Prostate gland (tissue), 2 donors: ENCODE results near the gene FCHO1. TPM values are rescaled to one million over a fixed set of nuclear protein-coding genes. Genes with fewer than 3 reads are reported as not detected.

Experiments
- DNase-seq: peaks from one replicate; pipeline ENCODE4 v3.0.0-alpha.2; 2019; ENCODE audit warnings: low spot score
- H3K27ac ChIP-seq, 2 donors: fragments of 200-600 bp; sonication (generic); 2 replicates each; pipeline ENCODE4 v1.5.1; 2017 to 2019
- H3K27me3 ChIP-seq: fragments of 200-600 bp; sonication (generic); replicated peaks from 2 replicates; pipeline ENCODE4 v1.5.1; 2019; ENCODE audit not compliant: insufficient read depth
- H3K36me3 ChIP-seq, 2 donors: fragments of 200-600 bp; sonication (generic); 1 replicate in 1 of 2; 2 replicates in 1 of 2; pipeline versions ENCODE4 v1.5.1 to v1.8.1; 2017 to 2019
- H3K4me1 ChIP-seq: fragments of 200-600 bp; sonication (generic); replicated peaks from 2 replicates; pipeline ENCODE4 v1.5.1; 2019
- H3K4me3 ChIP-seq, 2 donors: fragments of 200-600 bp; sonication (generic); 2 replicates each; pipeline ENCODE4 v1.5.1; 2017 to 2019
- H3K9me3 ChIP-seq: fragments of 200-600 bp; sonication (generic); 2 replicates; pipeline ENCODE4 v1.5.1; 2017
- CTCF ChIP-seq, 4 experiments: fragments of 200-600 bp in 2 of 4; fragments of 450-650 bp in 2 of 4; sonication (generic) in 2 of 4; IDR thresholded peaks; 1 replicate in 3 of 4; 2 replicates in 1 of 4; pipeline ENCODE4 v1.5.1; 2016 to 2019; ENCODE audit warnings: antibody characterized with exemption in 4 of 4, mild to moderate bottlenecking in 2 of 4, moderate library complexity in 2 of 4
- POLR2A ChIP-seq: fragments of 450-650 bp; IDR thresholded peaks from one replicate; pipeline ENCODE4 v1.6.1; 2016; ENCODE audit warnings: antibody characterized with exemption, mild to moderate bottlenecking
- POLR2AphosphoS5 ChIP-seq: sonication (generic); formaldehyde crosslinking; IDR thresholded peaks from one replicate; pipeline ENCODE4 v1.6.1; 2017; ENCODE audit warnings: antibody characterized with exemption
- WGBS: methylation state at CpG from one replicate; pipeline ENCODE4 v1.1.5; 2018; 5-methylcytosine and 5-hydroxymethylcytosine counted together
- intact Hi-C: fragments of 100-400 bp; cut with DNase I; formaldehyde crosslinking; loops from one replicate; pipeline ENCODE4 v1.14.2; 2022
- total RNA-seq, 2 donors: library from RNA; depleted of rRNA; stranded (reverse); fragments of >200 nt; gene quantifications; one replicate each; pipeline ENCODE4 v1.1.0, GENCODE V29; 2016

FCHO1 gene
- total RNA-seq, 2 donors from 2014 or later: 1.3 to 10.7 TPM

- no peak for TF ChIP-seq POLR2A
- no peak for TF ChIP-seq CTCF (IDR thresholded peaks at IDR 0.05)
- no peak for TF ChIP-seq POLR2AphosphoS5
- no peaks in the 10 kb centered on the region for H3K27me3 ChIP-seq
- no peak overlapping the region for H3K27ac ChIP-seq
- no peak for DNase-seq
- peaks cover 5% of the 10 kb centered on the region for H3K4me1 ChIP-seq
- 81% methylated on average over 21 of the region's 21 CpGs for WGBS
- intact Hi-C loops: no loop called here
- H3K36me3 ChIP-seq: peaks cover 0 to 19% of the 10 kb centered on the region in 2 donors
- H3K9me3 ChIP-seq: no peaks in the 10 kb centered on the region
- H3K4me3 ChIP-seq: no peak overlapping the region
Observed at GRCh38 chr19:17725422-17726078, 25.7 kb upstream of the FCHO1 start.

GRCh38 chr19:17726136-17726741 lies 25.0 kb upstream of the FCHO1 start:
- H3K27ac ChIP-seq: no peak overlapping the region

GRCh38 chr19:17726964-17727773 lies 24.1 kb upstream of the FCHO1 start:
- peaks cover 0 to 19% of the 10 kb centered on the region in 2 donors for H3K36me3 ChIP-seq
- no peaks in the 10 kb centered on the region for H3K4me1 ChIP-seq
- H3K27ac ChIP-seq: no peak overlapping the region
- H3K9me3 ChIP-seq: no peaks in the 10 kb centered on the region
- WGBS: 93% methylated on average over 45 of the region's 62 CpGs
- H3K4me3 ChIP-seq: no peak overlapping the region
- TF ChIP-seq CTCF (IDR thresholded peaks at IDR 0.05) (no peak), POLR2A (no peak), POLR2AphosphoS5 (no peak)
- H3K27me3 ChIP-seq: no peaks in the 10 kb centered on the region
- intact Hi-C loops: no loop called here
- no peak for DNase-seq

More at GRCh38 chr19:17726136-17726741, 25.0 kb upstream of the FCHO1 start:
- H3K4me3 ChIP-seq: no peak overlapping the region
- peaks cover 0 to 19% of the 10 kb centered on the region in 2 donors for H3K36me3 ChIP-seq
- no peaks in the 10 kb centered on the region for H3K27me3 ChIP-seq
- 95% methylated on average over 57 of the region's 59 CpGs for WGBS
- DNase-seq: no peak
- H3K9me3 ChIP-seq: no peaks in the 10 kb centered on the region
- intact Hi-C loops: no loop called here
- TF ChIP-seq CTCF (IDR thresholded peaks at IDR 0.05) (no peak), POLR2AphosphoS5 (no peak), POLR2A (no peak)
- H3K4me1 ChIP-seq: no peaks in the 10 kb centered on the region

GRCh38 chr19:17727843-17728242 lies 23.4 kb upstream of the FCHO1 start:
- peaks cover 0 to 19% of the 10 kb centered on the region in 2 donors for H3K36me3 ChIP-seq
- no peak for DNase-seq
- WGBS: 90% methylated on average over 19 of the region's 19 CpGs
- TF ChIP-seq POLR2A (no peak), CTCF (IDR thresholded peaks at IDR 0.05) (no peak), POLR2AphosphoS5 (no peak)
- no peaks in the 10 kb centered on the region for H3K27me3 ChIP-seq
- intact Hi-C loops: no loop called here
- no peak overlapping the region for H3K4me3 ChIP-seq
- H3K9me3 ChIP-seq: no peaks in the 10 kb centered on the region
- H3K27ac ChIP-seq: no peak overlapping the region
- H3K4me1 ChIP-seq: no peaks in the 10 kb centered on the region
